Anterior cingulate cortex (tissue), 58 donors: ENCODE data around the gene TSPAN18.

Experiments used
- DNase-seq, 58 donors: peaks; one replicate each; lab custom pipeline; 2025; lab: John Stamatoyannopoulos, UW

Gene TSPAN18

DNA sequence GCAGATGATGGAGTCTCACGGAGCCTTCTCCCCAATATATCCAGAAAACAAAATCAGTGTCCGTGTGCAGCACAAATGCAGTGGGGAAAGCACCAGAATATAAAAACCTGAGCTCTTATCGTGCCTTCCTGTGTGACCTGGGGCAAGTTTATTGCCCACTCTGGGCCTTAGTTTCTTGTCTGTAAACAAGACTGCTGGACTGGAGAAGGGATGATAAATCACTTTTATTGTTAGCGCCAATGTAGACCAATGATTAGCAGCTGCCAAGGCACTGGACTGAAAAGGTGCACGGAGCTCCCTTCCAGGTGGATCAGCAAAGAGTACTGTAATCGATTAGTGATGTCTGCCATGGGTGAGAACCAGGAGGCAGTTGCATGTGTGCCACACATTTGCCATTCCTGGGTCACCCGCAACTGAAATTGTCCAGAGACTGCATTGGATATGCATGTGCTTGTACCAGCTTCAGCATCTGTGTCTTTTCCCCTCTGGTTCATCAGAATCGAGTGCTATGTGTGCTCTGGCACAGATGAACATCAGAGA, 89.2 kb downstream of the TSPAN18 start:
- no peak for DNase-seq

DNA sequence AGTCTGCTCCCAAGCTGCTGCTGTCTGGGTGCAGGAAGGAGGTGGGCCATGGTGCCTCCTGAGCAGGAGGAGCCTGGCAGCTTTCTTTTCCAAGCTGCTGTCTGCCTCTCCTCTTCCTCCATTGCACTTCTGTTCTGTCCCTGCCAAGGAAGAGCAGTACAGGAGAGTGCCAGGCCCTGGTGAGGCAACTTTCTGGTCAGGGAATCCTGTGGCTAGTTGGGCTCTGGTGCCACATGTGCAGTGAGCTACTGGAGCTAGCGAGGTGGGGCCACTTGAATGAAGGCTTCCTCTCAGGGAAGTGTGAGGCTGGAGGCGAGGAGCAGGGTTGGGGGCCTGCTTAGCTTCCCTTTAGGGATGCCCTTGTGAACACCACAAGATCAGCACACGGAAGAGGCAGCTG, 90.0 kb downstream of the TSPAN18 start:
- DNase-seq = no peak

DNA sequence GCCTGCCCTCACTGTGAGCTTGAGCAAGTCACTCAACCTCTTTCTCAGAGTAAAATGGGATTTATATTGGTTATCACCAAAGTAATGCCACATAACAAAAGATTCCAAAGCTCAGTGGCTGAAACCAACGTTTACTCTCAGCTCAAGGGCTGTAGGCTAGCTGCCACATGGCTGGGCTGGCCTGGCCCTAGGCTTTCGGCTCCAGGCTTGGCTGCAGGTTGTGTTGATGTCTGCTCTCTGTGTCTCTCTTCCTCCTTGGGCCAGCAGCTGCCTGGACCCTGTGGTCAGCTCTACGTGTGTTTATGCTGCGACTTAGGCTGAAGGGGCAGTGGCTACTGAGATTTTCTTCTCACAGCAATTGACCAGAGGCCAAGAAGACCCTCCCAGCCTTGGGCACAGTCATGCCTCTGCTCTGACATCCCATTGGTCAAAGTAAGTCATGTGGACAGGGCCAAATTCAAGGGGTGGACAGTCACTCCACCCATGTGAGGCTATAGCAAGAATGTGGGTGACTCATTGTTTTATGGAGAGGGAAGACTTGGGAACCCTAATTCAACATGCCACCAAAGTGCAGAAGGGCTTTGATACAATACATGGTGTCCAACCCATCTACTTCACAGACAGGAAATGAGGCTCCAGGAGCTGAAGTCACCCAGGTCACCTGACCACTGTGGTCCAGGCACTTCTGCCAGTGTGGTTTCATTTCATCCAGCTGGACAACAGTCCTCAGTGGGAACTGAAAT, 90.6 kb downstream of the TSPAN18 start:
- no peak for DNase-seq

DNA sequence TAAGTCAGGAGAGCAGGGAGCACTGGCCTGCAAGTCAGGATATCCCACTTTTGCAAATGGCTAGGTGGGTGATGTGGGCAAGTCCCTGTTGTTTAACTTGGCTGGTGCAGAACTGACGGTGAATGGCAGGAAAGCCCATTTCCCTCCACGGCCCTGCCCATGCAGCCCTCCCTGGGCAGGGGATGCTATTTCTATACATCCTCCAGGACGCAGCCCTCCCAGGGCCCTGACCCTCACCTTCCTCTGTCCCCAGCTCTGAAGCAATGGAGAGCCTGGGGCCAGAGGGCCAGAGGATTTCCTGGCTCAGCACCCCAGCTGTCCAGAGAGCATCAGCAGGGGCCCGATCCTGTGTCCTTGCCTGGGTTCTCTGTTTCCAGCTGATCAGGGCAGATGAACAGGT, 91.3 kb downstream of the TSPAN18 start:
- DNase-seq = no peak

DNA sequence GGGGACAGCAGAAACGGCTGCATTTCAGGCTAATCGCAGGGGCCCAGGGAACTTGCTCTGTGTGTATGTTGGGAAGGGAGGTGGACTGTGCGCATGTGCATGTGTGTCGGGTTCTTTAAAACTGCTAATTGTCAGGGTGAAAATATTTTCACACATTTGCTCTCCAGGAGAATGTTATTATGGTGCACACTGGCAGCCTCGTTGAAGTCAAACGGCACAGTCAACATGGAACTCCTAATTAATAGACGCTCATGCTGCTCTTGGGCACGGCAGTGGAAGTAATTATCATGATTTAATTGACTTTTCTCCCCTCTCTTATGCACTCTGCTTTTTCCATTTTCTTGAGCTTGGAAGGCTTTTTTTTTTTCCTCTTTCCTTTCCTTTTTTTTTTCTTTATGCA, 92.6 kb downstream of the TSPAN18 start:
- DNase-seq = no peak

DNA sequence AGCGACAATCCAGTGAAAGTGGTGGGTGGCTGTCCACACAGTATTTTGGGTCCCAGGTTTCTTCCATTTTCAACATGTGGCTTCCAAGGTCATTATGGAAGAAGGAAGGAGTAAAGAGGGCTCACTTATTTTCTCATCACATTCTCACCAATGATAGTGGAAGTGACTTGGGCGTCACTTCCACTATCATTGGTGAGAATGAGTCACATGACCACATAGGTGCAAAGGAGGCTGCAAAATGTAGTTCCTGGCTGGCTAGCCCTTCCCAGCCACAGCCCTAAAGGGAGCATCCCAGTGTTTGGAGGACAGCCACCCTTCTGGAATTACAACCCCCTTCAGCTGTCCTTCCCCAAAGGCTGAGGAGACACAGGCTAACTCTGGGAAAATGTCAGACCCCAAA, 95.6 kb downstream of the TSPAN18 start:
- DNase-seq = no peak

DNA sequence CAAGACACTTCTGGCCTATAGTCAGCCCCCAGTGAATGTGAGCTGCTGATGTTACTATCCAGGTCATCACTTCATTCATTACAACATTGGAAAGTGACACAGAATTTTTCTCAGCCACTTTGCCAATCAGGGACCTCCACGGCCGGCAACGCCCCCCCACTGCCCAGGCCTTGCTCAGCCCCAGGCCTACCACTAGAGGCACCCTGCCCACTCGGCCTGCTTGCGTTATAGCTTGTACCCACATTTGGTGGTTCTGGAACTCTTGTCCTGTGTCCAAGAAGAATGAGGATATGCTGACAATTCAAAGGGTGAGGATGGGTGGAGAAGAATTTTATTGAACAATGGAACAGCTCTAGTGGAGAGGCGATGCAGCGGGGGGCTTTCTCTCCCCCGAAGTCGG, 96.2 kb downstream of the TSPAN18 start:
- no peak for DNase-seq

DNA sequence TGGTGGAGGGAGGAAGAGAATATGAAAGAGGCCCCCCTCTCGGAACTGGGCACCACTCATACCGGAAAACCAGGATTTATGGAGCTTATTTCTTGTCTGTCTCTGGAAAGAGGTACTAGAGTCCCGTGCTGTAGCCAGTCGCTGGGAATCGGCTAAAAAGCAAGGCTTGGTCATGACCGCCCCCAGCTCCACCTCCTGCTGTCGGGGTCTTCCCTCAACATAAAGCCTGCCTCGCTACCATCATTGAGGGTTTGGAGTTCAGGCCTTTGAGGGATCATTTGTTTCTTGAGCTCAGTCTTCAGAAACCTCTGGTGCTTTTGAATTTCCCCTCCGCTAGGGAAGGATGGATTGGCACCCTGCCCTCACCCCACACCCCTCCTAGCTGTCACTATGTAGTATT, 97.1 kb downstream of the TSPAN18 start:
- DNase-seq = no peak

DNA sequence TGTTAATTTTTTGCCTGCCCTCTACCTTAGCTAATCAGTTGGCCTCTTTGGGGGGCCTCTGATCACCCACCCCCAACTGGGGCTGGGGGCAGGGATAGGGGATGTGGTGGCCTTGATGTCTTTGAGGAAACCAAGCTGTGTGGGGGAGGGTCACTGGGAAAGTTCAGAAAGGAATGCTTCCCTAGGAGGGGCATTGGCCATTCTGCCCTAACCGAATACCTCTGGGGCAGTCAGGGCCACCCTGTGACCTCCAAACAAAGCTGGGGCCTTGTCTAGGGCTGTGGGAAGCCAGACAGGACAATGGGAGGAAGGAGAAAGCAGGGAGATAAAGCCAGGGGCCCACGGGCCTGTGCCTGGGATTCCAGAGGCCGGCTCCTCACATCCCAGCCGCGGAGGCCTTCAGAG, 97.5 kb downstream of the TSPAN18 start:
- DNase-seq = no peak

DNA sequence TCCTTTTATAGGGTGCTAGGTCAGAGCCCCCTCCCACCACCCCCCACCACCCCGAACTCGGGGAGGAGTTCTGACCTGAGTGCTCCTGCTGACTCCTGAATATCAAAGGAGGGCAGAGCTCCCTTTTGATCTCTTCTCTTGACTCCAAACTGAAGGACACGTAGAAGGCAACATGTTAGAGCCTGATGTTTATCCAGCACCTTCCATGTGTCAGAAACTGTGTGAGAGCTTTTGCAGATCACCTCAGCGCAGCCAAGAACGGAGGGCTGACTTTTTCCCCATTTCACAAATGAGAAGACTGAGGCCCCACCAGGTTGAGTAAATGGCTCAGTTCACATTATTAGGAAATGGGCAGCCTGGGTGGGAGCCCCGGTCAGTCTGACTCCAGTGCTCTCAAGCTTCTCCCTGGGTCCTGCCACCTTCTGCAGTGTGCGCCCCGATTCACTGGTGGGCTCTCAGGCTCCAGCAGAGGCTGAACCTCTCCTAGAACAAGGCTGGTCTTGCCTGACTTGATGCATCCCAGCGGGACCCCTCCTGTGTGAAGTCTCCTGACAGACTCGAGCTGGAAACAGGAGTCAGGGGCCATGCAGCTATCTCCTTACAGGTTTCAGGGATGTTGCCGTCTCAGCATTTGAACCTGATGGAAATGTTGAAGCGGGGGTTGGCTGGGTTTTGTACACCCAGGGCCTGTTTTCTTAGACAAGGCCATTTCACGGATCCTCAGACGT, 98.5 kb downstream of the TSPAN18 start:
- DNase-seq = no peak

DNA sequence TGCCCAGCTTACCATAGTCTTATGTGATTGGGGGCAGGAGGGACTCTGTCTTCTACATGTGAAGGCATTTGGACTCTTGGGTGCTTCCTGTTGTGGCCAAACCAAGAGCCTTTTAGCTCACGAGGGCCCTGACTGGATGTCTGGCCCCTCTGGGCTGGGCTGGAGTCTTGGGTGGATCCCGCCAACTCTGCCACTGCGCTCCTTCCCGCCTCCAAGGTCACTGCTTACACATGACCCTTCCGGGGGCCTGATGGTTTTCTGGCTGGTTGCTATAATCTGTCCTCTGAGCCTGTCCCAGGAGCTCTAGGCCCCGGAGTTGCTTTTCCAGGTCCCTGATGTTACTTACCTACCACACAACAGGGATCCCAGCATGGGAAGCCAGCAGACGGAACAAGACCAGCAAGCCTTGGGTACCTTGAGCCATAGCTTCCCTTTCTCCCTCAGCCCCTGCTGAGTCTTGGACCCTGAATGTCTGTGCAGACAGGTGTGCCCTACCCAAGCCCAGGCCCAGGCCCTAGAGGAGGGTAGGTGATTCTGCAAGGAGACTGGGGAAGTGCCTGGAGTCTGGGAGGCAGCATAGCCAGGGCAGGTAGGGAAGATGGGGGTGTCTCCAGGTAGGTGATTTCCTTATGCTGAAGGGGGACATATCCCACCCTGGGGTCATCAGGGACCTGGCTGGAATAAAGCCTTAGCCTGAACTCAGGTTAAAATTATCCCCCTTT, 100.3 kb downstream of the TSPAN18 start:
- no peak for DNase-seq

DNA sequence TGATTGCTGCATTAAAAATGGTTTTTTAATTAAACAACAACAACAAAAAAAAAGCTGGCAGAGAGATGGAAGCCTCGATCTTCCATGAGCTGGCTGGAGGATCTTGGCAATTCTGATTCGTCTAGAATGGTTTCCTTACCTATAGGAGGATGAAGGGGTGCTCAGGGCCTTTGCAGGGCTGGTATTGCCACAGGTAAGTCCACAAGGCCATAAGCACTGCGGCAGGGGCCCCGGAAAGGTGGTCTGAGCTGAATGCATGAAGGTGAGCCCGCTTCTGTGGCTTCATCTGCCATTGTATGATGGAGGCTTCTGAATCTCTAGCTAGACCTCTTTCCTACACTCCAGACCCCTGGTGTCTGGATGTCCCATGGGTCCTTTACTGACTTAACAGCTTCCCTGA, 101.5 kb downstream of the TSPAN18 start:
- no peak for DNase-seq

DNA sequence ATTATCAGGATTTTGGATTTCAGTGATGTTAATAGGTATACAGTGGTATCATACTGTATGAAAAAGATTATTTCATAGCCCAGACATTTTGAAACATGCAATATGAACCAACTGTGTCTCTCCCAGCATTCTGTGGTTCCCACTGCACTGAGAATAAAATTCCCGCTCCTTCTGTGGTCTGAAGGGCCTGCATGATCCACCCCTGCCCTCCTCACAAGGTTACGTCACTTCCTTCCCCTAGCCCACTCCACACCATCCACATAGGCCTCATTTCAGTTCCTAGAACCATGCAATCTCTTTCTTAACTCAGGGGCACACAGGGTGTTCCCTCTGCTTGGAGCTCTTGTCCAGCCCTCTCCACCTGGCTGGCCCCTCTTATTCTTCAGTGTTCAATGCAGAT, 103.1 kb downstream of the TSPAN18 start:
- no peak for DNase-seq

DNA sequence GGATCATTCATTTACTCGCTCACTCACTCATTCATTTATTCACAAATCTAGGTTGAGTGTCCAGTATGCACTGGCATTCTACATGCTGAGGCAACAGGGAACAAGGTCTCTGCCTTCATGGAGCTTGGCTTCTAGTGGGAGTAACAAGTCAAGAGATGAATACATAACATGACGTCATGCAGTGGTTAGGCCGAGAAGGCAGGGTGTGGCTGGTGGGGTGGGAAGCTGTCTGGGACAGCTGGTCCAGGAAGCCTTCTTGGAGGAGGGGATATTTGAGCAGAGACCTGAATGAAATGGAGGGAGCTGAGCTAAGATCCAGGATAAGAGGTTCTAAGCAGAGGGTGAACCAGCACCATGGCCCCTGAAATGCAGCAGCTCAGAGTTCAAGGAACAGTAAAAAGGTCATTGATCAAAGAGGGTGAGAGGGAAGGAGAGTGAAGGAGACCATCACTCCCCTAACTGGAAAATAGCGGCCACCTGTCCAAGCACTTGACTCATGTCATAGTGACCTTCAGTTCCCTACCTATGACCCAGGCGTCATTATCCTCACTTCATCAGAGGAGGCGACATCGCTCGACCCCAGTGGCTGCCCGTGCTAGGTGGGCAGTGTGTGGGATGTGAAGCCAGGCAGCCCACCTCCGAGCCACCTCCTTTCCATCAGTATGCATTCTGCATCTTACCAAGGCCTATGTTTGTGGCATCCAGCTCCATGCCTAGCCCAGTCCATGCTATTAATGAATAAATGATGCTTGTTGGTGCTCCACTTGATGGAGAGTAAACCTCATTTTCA, 105.0 kb downstream of the TSPAN18 start:
- no peak for DNase-seq

DNA sequence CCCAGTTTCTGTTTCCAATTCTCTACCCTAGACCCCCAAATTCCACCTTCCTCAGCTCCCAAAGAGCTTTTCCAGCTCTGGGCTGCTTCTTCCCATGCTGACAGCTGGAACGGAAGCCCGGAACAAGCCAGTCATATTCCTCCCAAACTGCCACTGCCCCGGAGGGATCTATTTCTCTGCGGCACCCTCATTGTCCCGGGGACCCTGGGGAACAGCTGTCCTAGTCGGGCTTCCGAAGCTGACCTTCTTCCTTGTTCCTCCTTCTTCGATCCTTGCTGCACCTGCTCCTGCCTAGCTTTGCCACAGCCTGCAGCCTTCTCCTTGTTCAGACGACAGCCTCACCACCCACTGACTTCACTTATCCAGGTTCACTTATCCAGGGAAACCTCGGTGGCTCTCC, 105.7 kb downstream of the TSPAN18 start:
- no peak for DNase-seq

DNA sequence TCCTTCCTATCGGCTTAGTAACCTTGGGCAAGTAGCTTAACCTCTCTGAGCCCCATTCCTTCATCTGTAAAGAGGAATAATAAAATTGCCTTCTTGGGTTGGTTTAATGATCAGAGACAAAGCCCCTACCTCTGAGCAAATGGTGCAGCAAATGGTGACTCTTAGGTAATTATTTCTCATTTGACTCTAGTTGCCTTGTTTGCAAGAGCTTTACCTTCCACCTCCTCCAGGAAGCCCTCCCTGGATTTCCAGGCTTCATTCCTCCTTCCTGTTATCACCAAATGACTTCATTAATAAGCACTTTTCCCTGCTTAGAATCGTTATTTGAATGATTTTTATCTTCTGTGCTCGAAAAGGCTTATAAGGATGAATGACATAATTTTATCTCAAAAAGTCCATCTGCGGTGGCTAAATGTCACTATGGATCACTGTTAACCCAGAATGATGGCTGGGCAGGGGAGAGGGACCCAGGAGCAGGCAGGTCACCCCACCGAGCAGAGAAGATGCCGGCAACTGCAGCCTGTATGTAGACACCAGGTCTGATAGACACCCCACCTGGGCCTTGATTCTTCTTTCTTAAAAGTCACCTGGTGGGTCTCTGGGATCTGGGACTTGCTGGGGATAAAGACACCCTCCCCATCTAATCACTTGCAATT, 106.6 kb downstream of the TSPAN18 start:
- DNase-seq = no peak

DNA sequence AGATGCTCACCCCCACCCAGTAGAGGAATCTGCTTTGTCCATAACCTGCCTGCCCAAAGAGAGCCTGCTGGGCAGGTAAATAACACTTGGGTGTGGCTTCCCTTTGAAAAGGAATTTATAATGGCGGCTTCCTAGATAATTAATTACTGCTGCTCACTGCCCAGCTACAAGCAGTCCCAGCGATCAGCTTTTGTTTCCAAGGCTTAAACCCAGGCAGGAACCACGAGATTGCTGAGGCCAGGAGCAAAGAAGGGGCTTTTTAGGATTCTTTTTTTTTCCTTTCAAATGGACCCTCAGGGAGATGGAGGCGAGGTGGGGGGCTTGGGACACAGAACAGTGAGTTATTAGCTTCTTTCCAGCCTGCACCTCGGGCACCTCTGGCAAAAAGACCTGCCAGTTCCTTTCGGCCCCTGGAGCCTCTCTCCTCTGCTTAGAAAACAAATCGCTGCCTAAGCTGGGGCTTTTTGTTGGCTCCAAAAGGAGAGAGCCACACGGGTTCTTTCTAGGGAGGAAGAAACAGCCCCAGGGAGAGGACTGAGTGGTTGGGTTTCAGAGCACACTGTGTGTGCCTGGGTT, 107.2 kb downstream of the TSPAN18 start:
- DNase-seq = peak in 21 of 58 donors; percentile 3 to 50 (median 15)

DNA sequence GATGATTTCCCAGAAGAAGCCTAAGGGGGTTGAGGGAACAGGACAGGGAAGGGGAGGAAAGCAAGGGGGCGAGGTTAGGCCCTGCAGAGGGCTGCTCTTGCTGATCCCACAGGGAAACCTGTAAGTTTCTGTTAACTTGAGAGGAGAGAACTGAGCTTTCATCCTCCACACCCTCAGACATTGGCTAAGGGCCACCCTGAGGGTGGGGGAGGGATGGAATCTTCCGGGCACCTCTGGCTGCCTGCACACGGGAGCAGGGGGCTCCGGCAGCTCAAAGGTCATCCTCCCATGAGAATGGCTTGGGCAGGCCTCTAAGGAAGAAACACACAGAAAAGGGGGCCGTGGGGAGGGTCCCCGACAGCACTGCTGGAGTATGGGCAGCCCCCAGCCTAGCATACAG, 108.1 kb downstream of the TSPAN18 start:
- DNase-seq = no peak

DNA sequence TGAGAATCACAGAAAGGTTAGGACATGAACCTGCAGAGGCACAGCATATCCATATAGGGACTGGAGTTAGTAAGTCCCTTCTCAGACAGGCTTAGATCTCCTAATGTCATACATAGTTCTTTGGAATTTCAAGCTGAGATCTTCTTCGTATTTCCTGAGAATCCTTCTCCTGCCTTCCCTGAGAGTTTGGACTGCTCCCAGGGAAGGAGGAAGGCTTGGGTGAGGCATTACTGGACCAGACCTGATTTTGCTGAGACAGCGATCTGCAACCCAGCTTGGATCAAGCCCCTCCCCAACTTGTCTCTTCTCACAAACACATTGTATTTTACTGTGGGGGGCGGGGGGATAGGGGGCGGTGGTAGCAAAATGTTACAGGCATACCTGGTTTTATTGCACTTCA, 108.5 kb downstream of the TSPAN18 start:
- no peak for DNase-seq

DNA sequence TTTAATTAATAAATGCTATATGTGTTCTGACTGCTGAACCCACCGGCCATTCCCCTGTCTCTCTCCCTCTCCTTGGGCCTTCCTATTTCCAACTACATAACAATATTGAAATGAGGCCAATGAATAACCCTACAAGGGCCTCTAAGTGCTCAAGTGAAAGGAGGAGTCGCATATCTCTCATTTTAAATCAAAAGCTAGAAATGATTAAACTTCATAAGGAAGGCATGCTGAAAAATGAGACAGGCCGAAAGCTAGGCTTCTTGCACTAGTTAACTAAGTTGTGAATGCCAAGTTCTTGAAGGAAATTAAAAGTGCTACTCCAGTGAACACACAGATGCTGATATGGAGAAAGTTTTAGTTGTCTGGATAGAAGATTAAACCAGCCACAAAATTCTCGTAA, 109.2 kb downstream of the TSPAN18 start:
- DNase-seq = no peak
